Stimulated activated CD4-positive, alpha-beta T cell treated with anti-CD3 and anti-CD28 coated beads, Interleukin-4, amount 100 ng/mL, for 48 hours (primary cell): ENCODE measurements around the gene SUGCT.
"Not testable (repeated sequence)": the region's sequence is repeated elsewhere in the genome, so short reads cannot be mapped to it uniquely, and the experiment has no call there.

Experiments used
- DNase-seq, 2 donors: peaks; one replicate each; pipeline ENCODE4 v3.0.0-alpha.2; 2020; ENCODE audit warnings: low read depth in 2 of 2

The SUGCT gene

DNA sequence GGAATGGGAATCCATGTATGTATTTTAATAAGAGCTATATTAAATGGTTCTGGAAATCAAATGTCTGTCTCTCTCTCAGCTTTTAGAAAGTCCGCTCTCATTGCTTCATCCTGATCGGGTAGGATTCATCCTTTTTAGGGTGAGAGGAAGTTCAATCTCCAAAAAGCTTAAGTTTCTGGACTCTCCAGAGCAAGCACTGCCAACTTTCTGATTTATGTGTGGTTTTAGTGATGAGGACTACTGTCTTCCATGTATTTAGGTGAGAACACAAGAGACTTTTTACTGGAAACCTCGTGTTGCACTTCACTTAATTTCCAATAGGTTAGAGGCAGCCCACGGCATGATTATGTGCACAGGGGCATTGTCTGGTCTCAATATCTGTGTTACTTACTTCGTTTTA, 267.9 kb downstream of the SUGCT start:
- DNase-seq, result no peak

DNA sequence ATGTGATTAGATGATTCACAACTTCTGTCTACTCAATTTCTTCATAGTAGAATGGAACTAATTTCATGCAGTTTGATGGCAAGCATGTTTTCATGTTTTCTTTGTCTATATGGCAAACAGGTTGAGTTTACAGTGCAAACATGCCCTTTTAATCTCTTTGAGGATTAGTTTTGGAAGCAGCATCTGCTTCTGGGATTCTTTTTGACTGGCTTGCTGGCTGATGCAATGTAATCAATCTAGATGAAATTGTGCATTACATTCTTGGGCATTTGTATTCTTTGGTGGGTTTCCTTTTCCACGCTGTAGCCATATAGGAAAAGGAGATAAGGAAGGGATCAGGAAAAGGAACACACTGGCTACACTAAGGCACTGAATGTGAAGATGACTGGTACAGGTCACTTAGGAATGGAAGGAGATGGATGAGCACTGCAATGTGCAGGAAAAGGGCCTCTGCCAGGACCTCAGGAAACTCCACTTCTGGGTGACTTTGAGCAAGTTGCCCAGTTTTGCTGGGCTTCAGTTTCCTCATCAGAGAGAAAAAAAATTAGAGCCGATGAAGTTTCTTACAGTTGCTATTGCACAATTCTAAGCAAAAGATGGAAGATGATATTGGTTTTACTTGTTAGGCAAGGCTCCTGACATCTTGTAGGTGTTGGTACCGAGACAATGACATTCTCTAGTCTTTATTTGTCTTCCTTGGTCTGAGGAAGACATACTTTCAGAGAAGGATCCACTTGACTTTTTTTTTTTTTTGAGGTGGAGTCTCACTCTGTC, 269.1 kb downstream of the SUGCT start:
- DNase-seq, result no peak

GRCh38 chr7:40405991-40406390, 271.2 kb downstream of the SUGCT start:
- no peak for DNase-seq

GRCh38 chr7:40412323-40412722, 277.5 kb downstream of the SUGCT start:
- no peak for DNase-seq

GRCh38 chr7:40414704-40415103, 279.9 kb downstream of the SUGCT start:
- not testable (repeated sequence) for DNase-seq

GRCh38 chr7:40418448-40418847, 283.6 kb downstream of the SUGCT start:
- DNase-seq, result no peak

DNA sequence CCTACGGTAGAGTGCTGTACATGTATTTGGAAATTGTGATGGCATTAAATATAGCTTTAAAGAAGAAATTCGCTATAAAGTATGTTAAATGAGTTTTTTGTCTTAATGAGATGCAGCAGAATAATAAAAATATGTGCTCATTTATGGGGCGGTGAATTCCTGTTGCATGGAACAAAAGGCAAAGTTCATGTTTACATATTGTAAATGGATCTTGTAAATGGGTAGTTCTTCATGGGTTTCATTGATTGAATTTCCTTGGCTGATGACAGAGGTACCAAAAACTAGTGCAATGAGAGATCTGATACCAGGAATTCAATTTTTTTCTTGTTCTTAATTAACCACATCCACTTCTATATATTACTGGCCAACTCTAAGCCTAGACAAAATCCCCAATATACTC, 284.2 kb downstream of the SUGCT start:
- DNase-seq, result no peak

DNA sequence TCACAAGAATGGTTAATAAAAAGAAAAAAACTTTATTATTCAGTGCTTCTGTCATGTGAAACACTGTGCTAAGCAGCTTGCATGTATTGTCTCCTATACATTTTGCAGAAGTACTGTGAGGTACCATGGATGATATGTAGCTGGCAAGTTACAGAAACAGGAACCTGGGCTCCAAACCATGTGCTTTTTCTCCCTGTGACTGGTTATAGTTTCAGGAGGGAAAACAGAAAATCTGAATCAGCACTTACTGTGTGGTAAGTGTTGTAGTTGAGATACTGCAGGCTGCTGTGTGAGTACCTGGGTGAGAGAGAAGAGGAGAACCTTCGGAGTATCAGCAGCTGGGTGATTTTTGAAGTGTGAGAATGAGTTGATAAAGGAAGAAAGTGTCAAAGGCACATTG, 285.0 kb downstream of the SUGCT start:
- no peak for DNase-seq

- no peak for DNase-seq
Measured at GRCh38 chr7:40421433-40421832, 286.6 kb downstream of the SUGCT start.

GRCh38 chr7:40425696-40426095, 290.9 kb downstream of the SUGCT start:
- no peak for DNase-seq

DNA sequence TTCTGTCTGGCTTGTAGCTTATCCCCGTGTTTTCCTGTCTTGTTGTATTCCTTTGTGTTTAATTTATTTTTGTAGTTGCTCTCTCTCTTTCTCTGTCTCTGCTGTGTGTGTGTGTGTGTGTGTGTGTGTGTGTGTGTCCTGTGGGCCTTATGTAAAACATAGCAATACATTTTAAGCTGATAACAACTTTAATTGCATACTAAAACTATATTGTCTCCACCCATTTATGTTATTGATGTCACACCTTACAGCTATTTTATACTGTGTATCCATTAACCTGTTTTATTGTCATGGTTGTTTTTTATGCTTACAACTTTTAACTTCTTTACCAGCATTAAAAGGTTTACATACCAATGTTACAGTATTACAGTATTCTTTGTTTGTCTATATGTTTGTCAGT, 293.6 kb downstream of the SUGCT start:
- DNase-seq, result no peak

DNA sequence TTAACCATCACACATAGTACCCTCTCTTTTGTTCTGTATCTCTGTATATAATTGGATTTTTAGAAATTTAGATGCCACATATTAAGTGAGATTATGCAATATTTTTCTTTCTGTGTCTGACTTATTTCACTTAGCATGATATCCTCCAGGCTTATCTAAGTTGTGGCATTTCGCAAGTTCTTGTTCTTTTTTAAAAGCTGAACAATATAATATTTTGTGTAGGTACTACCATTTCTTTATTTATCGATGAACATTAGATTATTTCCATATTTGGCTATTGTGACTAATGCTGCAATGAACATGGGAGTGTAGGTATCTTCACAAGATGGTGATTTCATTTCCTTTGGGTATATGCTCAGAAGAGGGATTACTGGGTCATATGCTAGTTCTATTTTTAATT, 295.0 kb downstream of the SUGCT start:
- DNase-seq, result no peak

GRCh38 chr7:40432046-40432445, 297.2 kb downstream of the SUGCT start:
- DNase-seq, result no peak

- DNase-seq, result no peak
Measured at GRCh38 chr7:40436710-40437109, 301.9 kb downstream of the SUGCT start.

- DNase-seq, result no peak
Measured at GRCh38 chr7:40437498-40437897, 302.7 kb downstream of the SUGCT start.

DNA sequence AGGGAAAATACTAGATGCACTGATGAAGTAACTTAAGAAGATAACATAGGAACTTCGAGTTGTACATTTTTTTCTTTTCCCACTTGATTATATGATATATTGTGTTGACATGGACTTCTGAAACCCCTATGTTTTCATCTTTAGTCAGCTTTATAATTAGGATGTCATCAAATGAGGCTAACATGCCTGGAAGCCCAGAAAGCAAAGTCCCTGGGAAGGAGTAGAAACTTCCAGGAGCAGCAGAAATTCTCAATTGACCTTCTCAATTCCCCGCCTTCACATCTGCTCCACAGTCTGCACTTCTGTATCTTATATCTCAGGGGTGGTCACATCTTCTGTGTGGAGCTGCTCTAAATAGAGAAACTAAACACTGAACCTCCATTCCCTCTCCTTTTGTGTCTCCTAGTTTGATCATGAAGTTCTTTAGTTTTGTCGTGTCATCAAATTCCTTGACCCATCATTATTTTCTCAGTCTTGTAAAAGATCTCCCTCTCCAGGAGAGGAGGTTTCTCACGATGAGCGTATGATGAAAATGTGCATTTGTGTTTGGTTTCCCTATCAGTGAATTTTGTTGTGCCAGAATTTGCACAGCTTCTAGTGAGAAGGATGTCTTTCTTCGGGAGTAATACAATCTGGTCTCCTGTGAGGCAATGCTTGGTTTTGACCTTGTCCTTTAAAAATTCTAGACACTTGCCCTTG, 303.3 kb downstream of the SUGCT start:
- DNase-seq, result no peak

- no peak for DNase-seq
Measured at GRCh38 chr7:40439686-40440085, 304.9 kb downstream of the SUGCT start.

DNA sequence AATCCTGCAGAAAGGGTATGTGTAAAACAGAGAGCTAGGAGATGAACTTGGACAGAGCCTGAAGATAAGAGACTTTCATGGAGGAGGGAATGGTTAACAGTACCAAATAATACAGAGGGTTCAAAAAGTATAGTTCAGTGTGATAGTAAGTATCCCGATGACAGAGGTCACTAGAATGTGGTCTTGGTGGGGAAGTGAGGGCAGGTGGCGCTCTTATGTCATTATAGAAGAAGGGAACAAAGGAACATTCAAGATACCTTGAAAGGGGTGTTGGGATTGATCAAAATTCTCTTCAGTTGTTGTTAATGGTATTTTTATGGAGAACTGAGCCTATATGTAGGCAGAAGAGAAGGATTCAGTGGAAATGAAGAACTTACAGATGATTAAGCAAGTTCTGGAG, 312.5 kb downstream of the SUGCT start:
- no peak for DNase-seq

DNA sequence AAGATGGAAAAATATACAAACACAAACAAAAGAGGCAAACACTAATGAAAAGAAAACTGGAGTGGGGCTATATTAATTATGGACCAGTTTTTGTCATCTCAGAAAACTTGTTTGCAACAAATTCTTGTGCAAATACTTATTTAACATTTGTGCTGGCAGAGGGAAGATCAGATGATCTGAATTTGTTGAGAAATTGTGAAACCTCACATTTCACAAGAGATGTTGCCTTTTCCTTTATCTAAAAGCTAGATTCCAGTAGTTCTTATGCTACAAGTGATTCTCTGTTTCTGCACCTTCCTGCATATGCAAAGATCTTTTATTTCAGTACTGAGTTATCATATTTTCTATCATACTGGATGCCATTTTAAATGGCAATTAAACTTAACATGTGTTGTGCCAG, 320.7 kb downstream of the SUGCT start:
- DNase-seq, result no peak

- no peak for DNase-seq
Measured at GRCh38 chr7:40457776-40458480, 323.1 kb downstream of the SUGCT start.

- DNase-seq, result no peak
Measured at GRCh38 chr7:40463446-40463845, 328.6 kb downstream of the SUGCT start.

- DNase-seq, result no peak
Measured at GRCh38 chr7:40468891-40469864, 334.4 kb downstream of the SUGCT start.
